GM12878 (cell line): Measurements from ENCODE around the gene CXorf65.

Experiments
- GATAD2B ChIP-seq: fragments of 450-650 bp; conservative IDR thresholded peaks from 2 replicates; pipeline ENCODE4 v1.6.1; 2017; ENCODE audit warnings: low read depth, mild to moderate bottlenecking, moderate library complexity
- MTA2 ChIP-seq: fragments of 450-650 bp; IDR thresholded peaks from 2 replicates; pipeline ENCODE4 v1.6.1; 2016; ENCODE audit warnings: low read depth, mild to moderate bottlenecking, moderate library complexity
- TF ChIP-seq, protein P1 (sequence below): fragments of 450-650 bp; IDR thresholded peaks from 2 replicates; pipeline ENCODE4 v1.6.1; 2017; ENCODE audit warnings: mild to moderate bottlenecking, moderate library complexity
- TF ChIP-seq, protein P2 (sequence below), 3 experiments: IDR thresholded peaks in 2 of 3; conservative IDR thresholded peaks in 1 of 3; 2 replicates each; pipeline ENCODE4 v1.5.1; 2011; ENCODE audit warnings: low read depth in 3 of 3, low read length in 3 of 3, mild to moderate bottlenecking in 3 of 3, control low read depth in 2 of 3, moderate library complexity in 2 of 3, inconsistent platforms in 1 of 3, mixed read lengths in 1 of 3; ENCODE audit not compliant: control insufficient read depth in 2 of 3, insufficient read depth in 1 of 3; ENCODE audit errors: extremely low read depth in 1 of 3
- TF ChIP-seq, protein P3 (sequence below): IDR thresholded peaks from 2 replicates; pipeline ENCODE4 v1.6.1; 2012; ENCODE audit warnings: mild to moderate bottlenecking, low read depth, low read length

DNA sequence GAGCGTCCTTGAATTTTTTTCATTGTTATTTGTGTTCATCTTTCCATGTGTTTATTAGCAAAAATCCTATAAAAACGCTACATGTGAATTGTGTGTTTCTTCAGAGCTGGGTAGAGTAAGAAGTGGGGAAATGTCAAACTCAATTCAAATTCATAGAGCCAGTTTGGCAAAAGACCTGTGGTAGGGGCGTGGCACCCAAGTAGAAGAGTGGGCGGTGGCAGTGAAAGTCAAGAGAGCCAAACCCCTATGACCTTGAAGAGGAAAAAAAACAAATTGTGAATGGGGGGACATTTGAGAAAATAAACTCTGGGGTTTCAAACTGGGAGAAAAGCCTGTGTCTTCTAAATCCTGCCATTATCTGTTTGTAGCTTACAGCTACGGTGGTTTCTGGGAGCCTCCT, 15.3 kb downstream of the CXorf65 start:
- TF ChIP-seq, protein P1, sequence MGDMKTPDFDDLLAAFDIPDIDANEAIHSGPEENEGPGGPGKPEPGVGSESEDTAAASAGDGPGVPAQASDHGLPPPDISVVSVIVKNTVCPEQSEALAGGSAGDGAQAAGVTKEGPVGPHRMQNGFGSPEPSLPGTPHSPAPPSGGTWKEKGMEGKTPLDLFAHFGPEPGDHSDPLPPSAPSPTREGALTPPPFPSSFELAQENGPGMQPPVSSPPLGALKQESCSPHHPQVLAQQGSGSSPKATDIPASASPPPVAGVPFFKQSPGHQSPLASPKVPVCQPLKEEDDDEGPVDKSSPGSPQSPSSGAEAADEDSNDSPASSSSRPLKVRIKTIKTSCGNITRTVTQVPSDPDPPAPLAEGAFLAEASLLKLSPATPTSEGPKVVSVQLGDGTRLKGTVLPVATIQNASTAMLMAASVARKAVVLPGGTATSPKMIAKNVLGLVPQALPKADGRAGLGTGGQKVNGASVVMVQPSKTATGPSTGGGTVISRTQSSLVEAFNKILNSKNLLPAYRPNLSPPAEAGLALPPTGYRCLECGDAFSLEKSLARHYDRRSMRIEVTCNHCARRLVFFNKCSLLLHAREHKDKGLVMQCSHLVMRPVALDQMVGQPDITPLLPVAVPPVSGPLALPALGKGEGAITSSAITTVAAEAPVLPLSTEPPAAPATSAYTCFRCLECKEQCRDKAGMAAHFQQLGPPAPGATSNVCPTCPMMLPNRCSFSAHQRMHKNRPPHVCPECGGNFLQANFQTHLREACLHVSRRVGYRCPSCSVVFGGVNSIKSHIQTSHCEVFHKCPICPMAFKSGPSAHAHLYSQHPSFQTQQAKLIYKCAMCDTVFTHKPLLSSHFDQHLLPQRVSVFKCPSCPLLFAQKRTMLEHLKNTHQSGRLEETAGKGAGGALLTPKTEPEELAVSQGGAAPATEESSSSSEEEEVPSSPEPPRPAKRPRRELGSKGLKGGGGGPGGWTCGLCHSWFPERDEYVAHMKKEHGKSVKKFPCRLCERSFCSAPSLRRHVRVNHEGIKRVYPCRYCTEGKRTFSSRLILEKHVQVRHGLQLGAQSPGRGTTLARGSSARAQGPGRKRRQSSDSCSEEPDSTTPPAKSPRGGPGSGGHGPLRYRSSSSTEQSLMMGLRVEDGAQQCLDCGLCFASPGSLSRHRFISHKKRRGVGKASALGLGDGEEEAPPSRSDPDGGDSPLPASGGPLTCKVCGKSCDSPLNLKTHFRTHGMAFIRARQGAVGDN: no peak
- TF ChIP-seq, protein P2, sequence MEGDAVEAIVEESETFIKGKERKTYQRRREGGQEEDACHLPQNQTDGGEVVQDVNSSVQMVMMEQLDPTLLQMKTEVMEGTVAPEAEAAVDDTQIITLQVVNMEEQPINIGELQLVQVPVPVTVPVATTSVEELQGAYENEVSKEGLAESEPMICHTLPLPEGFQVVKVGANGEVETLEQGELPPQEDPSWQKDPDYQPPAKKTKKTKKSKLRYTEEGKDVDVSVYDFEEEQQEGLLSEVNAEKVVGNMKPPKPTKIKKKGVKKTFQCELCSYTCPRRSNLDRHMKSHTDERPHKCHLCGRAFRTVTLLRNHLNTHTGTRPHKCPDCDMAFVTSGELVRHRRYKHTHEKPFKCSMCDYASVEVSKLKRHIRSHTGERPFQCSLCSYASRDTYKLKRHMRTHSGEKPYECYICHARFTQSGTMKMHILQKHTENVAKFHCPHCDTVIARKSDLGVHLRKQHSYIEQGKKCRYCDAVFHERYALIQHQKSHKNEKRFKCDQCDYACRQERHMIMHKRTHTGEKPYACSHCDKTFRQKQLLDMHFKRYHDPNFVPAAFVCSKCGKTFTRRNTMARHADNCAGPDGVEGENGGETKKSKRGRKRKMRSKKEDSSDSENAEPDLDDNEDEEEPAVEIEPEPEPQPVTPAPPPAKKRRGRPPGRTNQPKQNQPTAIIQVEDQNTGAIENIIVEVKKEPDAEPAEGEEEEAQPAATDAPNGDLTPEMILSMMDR (IDR thresholded peaks at IDR 0.05 in 2 of 3, conservative IDR thresholded peaks at IDR 0.05 in 1 of 3; ENCODE audit: control insufficient read depth in 2 of 3, extremely low read depth in 1 of 3, insufficient read depth in 1 of 3, low read depth in 3 of 3, low read length in 3 of 3): no peak
- TF ChIP-seq, protein P3, sequence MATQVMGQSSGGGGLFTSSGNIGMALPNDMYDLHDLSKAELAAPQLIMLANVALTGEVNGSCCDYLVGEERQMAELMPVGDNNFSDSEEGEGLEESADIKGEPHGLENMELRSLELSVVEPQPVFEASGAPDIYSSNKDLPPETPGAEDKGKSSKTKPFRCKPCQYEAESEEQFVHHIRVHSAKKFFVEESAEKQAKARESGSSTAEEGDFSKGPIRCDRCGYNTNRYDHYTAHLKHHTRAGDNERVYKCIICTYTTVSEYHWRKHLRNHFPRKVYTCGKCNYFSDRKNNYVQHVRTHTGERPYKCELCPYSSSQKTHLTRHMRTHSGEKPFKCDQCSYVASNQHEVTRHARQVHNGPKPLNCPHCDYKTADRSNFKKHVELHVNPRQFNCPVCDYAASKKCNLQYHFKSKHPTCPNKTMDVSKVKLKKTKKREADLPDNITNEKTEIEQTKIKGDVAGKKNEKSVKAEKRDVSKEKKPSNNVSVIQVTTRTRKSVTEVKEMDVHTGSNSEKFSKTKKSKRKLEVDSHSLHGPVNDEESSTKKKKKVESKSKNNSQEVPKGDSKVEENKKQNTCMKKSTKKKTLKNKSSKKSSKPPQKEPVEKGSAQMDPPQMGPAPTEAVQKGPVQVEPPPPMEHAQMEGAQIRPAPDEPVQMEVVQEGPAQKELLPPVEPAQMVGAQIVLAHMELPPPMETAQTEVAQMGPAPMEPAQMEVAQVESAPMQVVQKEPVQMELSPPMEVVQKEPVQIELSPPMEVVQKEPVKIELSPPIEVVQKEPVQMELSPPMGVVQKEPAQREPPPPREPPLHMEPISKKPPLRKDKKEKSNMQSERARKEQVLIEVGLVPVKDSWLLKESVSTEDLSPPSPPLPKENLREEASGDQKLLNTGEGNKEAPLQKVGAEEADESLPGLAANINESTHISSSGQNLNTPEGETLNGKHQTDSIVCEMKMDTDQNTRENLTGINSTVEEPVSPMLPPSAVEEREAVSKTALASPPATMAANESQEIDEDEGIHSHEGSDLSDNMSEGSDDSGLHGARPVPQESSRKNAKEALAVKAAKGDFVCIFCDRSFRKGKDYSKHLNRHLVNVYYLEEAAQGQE: no peak
- TF ChIP-seq GATAD2B: no peak
- TF ChIP-seq MTA2: no peak
